ENCODE results near the gene CLEC16A. TPM values are rescaled to one million over a fixed set of nuclear protein-coding genes. Genes with fewer than 3 reads are reported as not detected.

CLEC16A gene
- total RNA-seq, 1 donor from 2014 or later, result 7.8 TPM

DNA sequence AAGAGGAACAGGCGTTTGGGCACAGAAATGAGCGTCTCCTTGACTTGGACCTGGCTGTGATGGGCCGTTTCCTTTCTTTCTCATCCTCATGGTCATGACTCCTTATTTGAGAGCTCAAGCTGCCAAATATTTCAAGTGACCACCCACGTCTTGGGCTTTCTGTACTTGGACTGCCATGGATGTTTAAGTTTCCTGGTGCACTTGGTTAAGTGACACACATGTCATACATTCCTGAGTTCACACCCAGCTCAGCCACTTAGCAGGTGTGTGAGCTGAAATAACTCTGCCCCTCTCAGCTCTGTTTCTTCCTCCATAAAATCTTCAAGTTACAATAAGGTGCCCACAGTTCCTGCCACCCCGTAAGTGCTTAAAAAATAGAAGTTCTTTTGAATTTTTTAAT, 114.5 kb downstream of the CLEC16A start:
- no peaks in the 10 kb centered on the region for H3K27me3 Mint-ChIP-seq (ENCODE audit: insufficient read depth, low read depth)
- no peak overlapping the region for H3K27ac ChIP-seq
- H3K4me1 Mint-ChIP-seq, result peaks cover 21% of the 10 kb centered on the region
- peaks cover 2% of the 10 kb centered on the region for H3K36me3 Mint-ChIP-seq
- H2AFZ ChIP-seq (replicated peaks), result no peak overlapping the region
- no peak for DNase-seq (ENCODE audit: low spot score)
- H3K27ac Mint-ChIP-seq, result no peak overlapping the region
- no peaks in the 10 kb centered on the region for H3K9me3 Mint-ChIP-seq
- H3K4me3 Mint-ChIP-seq, result no peak overlapping the region
- no peaks in the 10 kb centered on the region for H3K79me2 ChIP-seq (ENCODE audit: low read depth)
- H3K9me3 ChIP-seq (ENCODE audit: low read depth), result no peaks in the 10 kb centered on the region
- H3K36me3 ChIP-seq, result no peaks in the 10 kb centered on the region
- H3K9ac ChIP-seq, result no peak overlapping the region
- no peaks in the 10 kb centered on the region for H3K4me1 ChIP-seq
- TF ChIP-seq EZH2 (IDR thresholded peaks at IDR 0.05) (no peak), CTCF (IDR thresholded peaks at IDR 0.05) (no peak), EZH2phosphoT487 (IDR thresholded peaks at IDR 0.05) (no peak)
- H3K27me3 ChIP-seq, result no peaks in the 10 kb centered on the region
- H4K20me1 ChIP-seq (ENCODE audit: low read depth), result no peaks in the 10 kb centered on the region
- no peaks in the 10 kb centered on the region for H3F3A ChIP-seq (ENCODE audit: low read depth)
- no peak overlapping the region for H3K4me2 ChIP-seq
- no peak overlapping the region for H3K4me3 ChIP-seq

- Histone ChIP-seq H3K4me3 (no peak overlapping the region), H3F3A (ENCODE audit: low read depth) (no peaks in the 10 kb centered on the region), H2AFZ (replicated peaks) (no peak overlapping the region), H3K9ac (no peak overlapping the region), H4K20me1 (ENCODE audit: low read depth) (no peaks in the 10 kb centered on the region), H3K9me3 (ENCODE audit: low read depth) (no peaks in the 10 kb centered on the region), H3K4me2 (no peak overlapping the region), H3K79me2 (ENCODE audit: low read depth) (no peaks in the 10 kb centered on the region), H3K27ac (no peak overlapping the region), H3K27me3 (no peaks in the 10 kb centered on the region), H3K4me1 (no peaks in the 10 kb centered on the region), H3K36me3 (no peaks in the 10 kb centered on the region)
- Mint-ChIP-seq H3K4me1 (peaks cover 23% of the 10 kb centered on the region), H3K9me3 (no peaks in the 10 kb centered on the region), H3K36me3 (peaks cover 2% of the 10 kb centered on the region), H3K27ac (no peak overlapping the region), H3K4me3 (no peak overlapping the region), H3K27me3 (ENCODE audit: insufficient read depth, low read depth) (no peaks in the 10 kb centered on the region)
- TF ChIP-seq EZH2phosphoT487 (IDR thresholded peaks at IDR 0.05) (no peak), EZH2 (IDR thresholded peaks at IDR 0.05) (no peak), CTCF (IDR thresholded peaks at IDR 0.05) (no peak)
- no peak for DNase-seq (ENCODE audit: low spot score)
Measured at GRCh38 chr16:11059588-11059987, 115.2 kb downstream of the CLEC16A start.

DNA sequence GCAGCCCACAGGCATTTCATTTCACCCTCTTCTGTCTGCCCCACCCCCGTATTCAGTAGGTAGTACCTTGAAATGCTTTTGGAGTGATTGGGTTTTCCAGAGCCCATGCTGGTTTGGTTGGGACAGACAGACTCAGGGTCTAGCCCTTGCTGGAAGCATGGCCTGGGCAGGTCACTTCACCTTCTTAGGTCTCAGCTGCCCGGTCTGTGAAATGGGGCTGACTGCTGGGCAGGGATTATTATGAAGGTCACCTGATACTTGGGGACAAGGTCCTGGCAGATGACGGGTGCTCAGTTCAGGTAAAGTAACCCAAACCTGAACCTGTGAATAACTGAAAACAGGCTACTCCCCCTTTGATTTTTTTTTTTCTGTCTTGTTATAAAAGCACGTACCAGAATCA, 116.0 kb downstream of the CLEC16A start:
- no peaks in the 10 kb centered on the region for H3K27me3 Mint-ChIP-seq (ENCODE audit: insufficient read depth, low read depth)
- no peaks in the 10 kb centered on the region for H4K20me1 ChIP-seq (ENCODE audit: low read depth)
- no peak for TF ChIP-seq EZH2 (IDR thresholded peaks at IDR 0.05)
- no peak for TF ChIP-seq CTCF (IDR thresholded peaks at IDR 0.05)
- no peak for TF ChIP-seq EZH2phosphoT487 (IDR thresholded peaks at IDR 0.05)
- peaks cover 19% of the 10 kb centered on the region for H3K4me1 Mint-ChIP-seq
- no peaks in the 10 kb centered on the region for H3K4me1 ChIP-seq
- H3K9ac ChIP-seq, result no peak overlapping the region
- no peaks in the 10 kb centered on the region for H3F3A ChIP-seq (ENCODE audit: low read depth)
- no peaks in the 10 kb centered on the region for H3K36me3 ChIP-seq
- H2AFZ ChIP-seq (replicated peaks), result no peak overlapping the region
- no peaks in the 10 kb centered on the region for H3K9me3 ChIP-seq (ENCODE audit: low read depth)
- H3K27ac ChIP-seq, result no peak overlapping the region
- H3K4me3 Mint-ChIP-seq, result no peak overlapping the region
- peaks cover 2% of the 10 kb centered on the region for H3K36me3 Mint-ChIP-seq
- H3K79me2 ChIP-seq (ENCODE audit: low read depth), result no peaks in the 10 kb centered on the region
- H3K4me3 ChIP-seq, result no peak overlapping the region
- peak overlapping the region; percentile 83 for H3K27ac Mint-ChIP-seq
- H3K4me2 ChIP-seq, result no peak overlapping the region
- H3K27me3 ChIP-seq, result no peaks in the 10 kb centered on the region
- no peaks in the 10 kb centered on the region for H3K9me3 Mint-ChIP-seq
- no peak for DNase-seq (ENCODE audit: low spot score)
